Ovary (tissue), 3 donors: Measurements from ENCODE around the gene ADCY9.

Experiments
- EP300 ChIP-seq: sonication (generic); formaldehyde crosslinking; IDR thresholded peaks from one replicate; pipeline ENCODE4 v1.6.1; 2017; ENCODE audit warnings: antibody characterized with exemption
- POLR2A ChIP-seq: fragments of 450-650 bp; IDR thresholded peaks from one replicate; pipeline ENCODE4 v1.6.1; 2017; ENCODE audit warnings: antibody characterized with exemption, mild to moderate bottlenecking, moderate library complexity
- TF ChIP-seq, protein P1 (sequence below), 3 donors: fragments of 450-650 bp in 2 of 3; fragments of 200-600 bp in 1 of 3; IDR thresholded peaks; one replicate each; pipeline versions ENCODE4 v1.5.1 to v1.8.0; 2016 to 2022; ENCODE audit warnings: antibody characterized with exemption in 3 of 3, mild to moderate bottlenecking in 1 of 3
- donor health status: DM: no; HTN: no; CAD: no.

- TF ChIP-seq, protein P1, sequence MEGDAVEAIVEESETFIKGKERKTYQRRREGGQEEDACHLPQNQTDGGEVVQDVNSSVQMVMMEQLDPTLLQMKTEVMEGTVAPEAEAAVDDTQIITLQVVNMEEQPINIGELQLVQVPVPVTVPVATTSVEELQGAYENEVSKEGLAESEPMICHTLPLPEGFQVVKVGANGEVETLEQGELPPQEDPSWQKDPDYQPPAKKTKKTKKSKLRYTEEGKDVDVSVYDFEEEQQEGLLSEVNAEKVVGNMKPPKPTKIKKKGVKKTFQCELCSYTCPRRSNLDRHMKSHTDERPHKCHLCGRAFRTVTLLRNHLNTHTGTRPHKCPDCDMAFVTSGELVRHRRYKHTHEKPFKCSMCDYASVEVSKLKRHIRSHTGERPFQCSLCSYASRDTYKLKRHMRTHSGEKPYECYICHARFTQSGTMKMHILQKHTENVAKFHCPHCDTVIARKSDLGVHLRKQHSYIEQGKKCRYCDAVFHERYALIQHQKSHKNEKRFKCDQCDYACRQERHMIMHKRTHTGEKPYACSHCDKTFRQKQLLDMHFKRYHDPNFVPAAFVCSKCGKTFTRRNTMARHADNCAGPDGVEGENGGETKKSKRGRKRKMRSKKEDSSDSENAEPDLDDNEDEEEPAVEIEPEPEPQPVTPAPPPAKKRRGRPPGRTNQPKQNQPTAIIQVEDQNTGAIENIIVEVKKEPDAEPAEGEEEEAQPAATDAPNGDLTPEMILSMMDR (IDR thresholded peaks at IDR 0.05) = no peak
- no peak for TF ChIP-seq EP300
- no peak for TF ChIP-seq POLR2A
Observed at GRCh38 chr16:3954411-3954921, 161.8 kb downstream of the ADCY9 start.
